Measurements from ENCODE around the gene CD44.

The CD44 gene

DNA sequence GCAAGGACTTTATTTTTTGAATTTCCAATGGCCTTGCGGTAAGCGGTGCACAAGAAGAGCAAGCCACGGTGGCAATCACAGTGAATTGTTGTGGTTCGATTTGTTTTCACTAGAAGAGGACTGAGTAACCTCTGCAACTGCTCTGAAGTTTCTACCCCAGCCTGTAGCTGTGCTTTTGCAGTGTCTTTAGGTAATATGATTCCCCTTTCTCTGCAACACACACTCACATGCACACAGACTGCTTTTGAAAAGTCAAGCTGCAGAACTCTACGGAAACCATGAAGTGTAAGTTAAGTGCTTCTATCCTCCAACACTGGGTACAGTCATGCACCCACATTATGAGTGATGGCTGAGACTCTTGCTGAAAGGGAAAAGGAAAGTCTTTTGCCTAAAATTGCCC is 38.4 kb downstream of the CD44 start:
- no peak for DNase-seq (ENCODE audit: low read depth)

- no peak for DNase-seq (ENCODE audit: low read depth)
These were observed 39.3 kb downstream of the CD44 start for GRCh38 chr11:35178067-35178805.

- no peak for DNase-seq (ENCODE audit: low read depth)
These were observed 39.9 kb downstream of the CD44 start for GRCh38 chr11:35178873-35179272.

- no peak for DNase-seq (ENCODE audit: low read depth)
These were observed 40.6 kb downstream of the CD44 start for GRCh38 chr11:35179466-35180135.

DNA sequence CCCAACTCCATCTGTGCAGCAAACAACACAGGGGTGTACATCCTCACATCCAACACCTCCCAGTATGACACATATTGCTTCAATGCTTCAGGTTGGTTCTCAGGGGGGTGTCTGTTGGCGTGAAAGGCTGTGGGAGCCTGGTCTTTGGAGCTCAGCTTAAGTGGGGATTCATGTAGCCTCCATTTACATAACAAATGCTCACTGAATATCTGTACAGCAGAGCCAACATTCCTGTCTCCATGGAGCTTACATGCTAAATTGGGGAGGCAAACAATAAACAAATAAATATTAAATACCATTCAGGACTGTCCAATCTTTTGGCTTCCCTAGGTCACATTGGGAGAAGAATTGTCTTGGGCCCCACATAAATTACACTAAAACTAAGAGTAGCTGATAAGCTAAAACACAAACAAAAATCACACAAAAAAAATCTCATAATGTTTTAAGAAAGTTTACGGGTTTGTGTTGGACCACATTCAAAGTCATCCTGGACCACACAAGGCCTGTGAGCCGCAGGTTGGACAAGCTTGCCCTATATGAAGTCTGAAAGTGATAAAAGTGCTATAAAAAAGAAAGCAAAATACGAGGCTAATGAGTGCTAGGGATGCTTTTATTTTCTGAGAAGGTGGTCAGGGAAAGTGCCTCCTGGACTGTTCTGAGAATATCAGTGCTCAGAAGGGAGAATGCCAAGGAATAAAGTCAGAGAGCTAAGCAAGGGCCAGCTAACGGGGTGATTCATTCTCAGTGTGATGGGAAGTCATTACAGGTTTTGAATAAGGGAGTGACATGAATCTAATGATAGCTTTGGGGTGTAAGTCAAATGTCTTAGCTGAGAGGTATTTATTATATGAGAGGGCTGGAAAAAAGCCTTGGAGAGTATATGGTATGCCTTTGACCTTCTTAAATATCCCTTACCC is 41.6 kb downstream of the CD44 start:
- DNase-seq (ENCODE audit: low read depth), result no peak

DNA sequence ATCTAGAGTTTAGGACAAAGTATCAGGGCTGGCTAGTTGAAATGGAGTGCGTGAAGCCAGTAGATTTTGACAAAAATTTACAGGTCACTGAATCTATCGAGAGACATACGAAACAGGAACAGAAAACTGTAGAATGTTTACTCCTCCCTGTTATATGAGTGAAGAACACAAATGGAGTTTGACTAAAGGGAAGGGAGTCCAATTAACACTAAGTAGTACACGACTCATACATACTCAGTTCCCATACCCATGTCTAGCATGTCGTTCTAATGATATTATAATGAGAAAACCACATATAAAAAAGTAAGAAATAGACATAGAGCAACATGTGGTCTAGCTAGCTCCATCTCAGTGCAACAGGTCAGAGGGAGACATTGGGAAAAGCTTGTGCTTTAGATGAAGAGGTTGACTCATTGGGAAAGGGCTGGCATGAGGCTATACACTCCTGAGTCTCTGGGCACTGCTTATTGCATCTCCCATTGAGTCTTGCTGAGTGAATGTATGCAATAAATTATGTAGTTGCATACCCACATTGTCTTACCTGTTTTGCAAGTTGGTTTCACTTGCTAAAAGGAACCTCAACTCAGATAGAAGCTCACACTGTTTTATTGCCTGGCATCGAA is 43.5 kb downstream of the CD44 start:
- DNase-seq (ENCODE audit: low read depth), result no peak

GRCh38 chr11:35183326-35183925 is 44.5 kb downstream of the CD44 start:
- no peak for DNase-seq (ENCODE audit: low read depth)

DNA sequence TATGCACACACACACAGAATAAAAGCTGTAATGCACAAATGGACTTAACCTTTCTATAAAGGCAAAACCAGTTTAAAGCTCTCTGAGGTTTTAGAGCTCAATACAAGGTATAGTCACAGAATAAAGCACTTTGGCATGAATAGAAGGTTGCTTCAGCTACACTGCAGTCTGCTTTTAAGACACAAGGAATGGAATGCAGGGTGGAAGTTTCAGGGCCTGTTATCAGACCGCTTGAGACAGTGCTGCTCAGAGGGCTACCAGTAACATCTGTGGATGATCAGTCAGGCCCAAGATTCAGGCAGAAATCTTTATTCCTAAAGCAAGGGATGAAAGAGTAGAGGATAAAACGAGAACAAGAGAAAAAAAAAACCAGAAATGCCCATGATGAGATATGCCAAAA is 46.7 kb downstream of the CD44 start:
- DNase-seq (ENCODE audit: low read depth), result no peak

GRCh38 chr11:35187996-35188395 is 49.0 kb downstream of the CD44 start:
- no peak for DNase-seq (ENCODE audit: low read depth)

GRCh38 chr11:35190804-35191348 is 51.9 kb downstream of the CD44 start:
- no peak for DNase-seq (ENCODE audit: low read depth)

DNA sequence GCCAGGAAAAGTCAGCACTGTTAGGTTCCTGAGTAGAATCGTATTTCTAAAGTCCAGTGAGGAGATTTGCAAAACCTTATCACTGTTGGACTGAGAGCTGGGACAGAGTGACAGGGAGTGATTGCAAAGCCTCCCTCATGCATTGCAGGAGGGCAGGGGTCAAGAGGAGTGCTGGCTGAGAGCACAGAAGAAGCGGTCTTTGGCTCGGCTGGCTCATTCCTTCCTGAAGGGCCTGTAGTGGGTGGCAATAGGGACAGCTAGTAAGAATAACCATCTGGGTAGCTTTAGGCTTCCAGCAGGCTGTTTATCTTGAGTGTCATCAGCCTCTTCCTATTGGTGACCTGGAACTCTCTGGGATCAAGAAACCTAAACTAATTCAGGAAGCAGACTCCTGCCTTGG is 53.4 kb downstream of the CD44 start:
- no peak for DNase-seq (ENCODE audit: low read depth)

DNA sequence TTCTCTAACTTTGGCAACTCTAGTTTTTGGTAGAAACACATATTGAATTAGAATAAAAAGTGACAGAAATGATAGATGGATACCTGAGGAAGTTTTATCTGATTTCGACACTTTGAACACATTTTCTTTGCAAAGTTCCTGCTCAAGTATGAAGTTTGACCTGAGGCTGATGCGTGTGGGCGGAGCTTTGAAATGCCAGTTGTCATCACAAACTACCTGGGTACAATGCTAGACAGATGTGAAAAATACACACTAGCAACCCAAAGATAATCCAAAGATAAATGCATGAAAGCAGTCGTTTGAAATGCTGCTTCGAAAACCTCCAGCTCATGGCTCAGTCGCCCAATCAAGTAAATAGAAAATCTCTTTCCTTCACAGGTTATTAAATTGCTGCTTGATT is 54.8 kb downstream of the CD44 start:
- no peak for DNase-seq (ENCODE audit: low read depth)

DNA sequence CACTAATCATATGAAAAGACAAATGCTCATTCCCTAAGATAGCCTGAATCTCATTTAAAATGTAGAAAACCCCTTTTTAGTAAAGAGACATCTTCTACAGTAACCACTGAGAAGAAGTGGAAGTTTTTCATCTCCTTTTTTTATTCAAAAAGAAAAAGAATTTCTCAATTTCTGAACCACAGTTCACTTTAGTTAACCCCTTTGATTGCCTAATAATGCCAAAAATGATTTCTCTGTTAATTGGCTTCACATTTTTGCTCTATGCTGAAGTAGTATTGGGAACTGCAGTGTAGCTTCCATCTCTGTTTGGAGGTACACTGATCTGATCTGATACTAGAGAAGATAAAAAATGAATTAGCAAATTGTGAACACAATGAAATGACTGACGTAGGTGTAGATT is 58.3 kb downstream of the CD44 start:
- no peak for DNase-seq (ENCODE audit: low read depth)

DNA sequence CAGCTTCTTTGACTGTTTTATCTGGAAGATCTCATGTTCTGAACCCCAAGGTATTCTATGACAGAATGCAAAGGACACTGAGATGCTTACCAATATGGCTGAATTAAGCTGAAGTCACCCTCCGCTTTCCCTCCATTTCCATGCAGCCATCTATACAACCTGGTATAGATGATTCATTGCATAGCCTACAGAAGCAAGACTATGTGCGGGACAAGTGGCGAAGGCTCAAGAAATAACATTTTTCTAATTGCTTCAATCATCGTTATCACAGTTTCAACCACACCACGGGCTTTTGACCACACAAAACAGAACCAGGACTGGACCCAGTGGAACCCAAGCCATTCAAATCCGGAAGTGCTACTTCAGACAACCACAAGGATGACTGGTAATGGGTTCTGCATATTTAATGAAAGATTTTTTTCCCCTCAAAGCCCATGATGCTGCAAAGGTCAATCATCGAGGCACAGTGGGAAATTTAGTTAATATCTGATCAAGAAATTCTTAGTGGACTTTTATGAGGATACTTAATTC is 61.9 kb downstream of the CD44 start:
- no peak for DNase-seq (ENCODE audit: low read depth)

DNA sequence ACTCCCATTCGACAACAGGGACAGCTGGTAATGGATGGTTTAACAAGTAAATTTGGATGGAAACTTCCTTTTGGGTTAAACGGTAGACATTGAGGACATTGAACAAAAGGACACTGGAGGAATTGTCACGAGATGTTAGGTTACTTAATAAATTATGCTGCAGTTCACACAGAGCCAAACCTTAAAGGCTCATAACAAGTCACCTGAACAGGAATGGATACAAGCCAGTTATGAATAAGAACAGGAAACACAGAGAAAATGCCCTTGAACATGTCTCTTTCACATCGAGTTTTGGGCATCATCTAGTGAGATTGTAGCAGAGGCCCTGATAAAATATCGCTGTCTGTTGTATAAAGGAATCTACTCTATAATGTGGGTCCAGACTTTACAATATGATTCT is 65.6 kb downstream of the CD44 start:
- DNase-seq (ENCODE audit: low read depth), result no peak

DNA sequence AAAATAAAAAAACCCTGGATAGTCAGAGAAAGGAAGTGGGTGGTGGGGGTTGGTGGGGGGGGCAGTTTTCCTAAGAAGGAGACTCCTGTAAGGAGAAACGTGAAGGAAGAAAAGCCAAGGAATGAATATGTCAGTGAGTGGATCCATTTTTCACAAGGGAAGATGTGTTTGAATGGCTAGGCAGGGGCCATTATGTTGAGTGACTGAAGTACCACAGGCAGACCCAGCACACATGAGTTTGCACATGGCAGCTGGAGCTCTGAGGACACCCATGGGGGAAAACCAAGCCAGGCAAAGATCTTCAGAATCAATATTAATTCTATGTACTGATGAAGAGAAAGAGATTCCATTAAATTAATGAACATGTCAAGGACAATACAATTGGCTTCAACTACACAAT is 67.6 kb downstream of the CD44 start:
- DNase-seq (ENCODE audit: low read depth), result no peak

- no peak for DNase-seq (ENCODE audit: low read depth)
These were observed 68.8 kb downstream of the CD44 start for GRCh38 chr11:35207471-35208403.

DNA sequence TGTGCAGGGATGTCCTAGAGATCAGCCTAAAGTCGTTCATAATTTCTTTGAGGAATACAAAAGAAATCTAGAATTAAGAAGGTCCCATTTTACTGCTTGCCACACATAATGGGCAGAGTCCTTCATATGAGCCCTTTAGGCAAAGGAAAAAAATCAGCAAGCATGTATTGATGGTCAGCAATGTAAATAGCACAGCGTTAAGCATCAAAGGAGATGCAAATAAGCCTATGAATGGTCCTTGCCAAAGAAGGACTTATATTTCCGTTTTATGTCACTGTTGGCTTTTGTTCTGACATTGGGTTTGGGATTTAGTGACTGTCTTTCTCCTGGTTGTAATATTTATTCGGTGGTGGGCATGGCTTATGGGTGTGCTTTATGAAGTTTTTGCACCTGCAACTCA is 69.8 kb downstream of the CD44 start:
- no peak for DNase-seq (ENCODE audit: low read depth)

DNA sequence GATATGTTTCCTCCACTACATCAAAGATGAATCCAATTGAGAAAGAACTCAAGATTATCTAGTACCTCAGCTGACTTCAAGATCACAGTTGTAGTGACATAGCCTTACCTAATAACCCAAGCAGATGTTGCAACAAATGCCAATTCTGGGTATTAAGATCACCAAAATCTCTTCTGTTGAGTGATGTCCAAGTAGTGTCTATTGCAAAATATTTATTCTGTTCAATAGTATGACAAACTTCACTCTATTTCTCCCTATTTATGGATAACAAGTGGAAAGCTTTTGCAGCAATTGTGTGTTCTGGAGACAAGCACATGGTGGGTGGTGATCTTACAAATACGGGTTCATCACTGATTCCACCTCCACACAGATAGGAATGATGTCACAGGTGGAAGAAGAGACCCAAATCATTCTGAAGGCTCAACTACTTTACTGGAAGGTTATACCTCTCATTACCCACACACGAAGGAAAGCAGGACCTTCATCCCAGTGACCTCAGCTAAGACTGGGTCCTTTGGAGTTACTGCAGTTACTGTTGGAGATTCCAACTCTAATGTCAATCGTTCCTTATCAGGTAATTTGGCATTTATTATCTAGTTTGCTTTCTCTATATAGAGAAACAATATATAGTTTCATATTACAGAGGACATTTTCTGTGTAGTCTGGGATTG is 72.0 kb downstream of the CD44 start:
- DNase-seq (ENCODE audit: low read depth), result no peak

GRCh38 chr11:35211952-35212351 is 73.0 kb downstream of the CD44 start:
- no peak for DNase-seq (ENCODE audit: low read depth)

Data from stimulated activated CD8-positive, alpha-beta memory T cell treated with anti-CD3 and anti-CD28 coated beads, Interleukin-12 subunit alpha, Interleukin-12 subunit beta, amount 100 ng/mL, for 1 hour (primary cell).